Activated CD8-positive, alpha-beta memory T cell treated with anti-CD3 and anti-CD28 coated beads, Interleukin-2, amount 50 U/mL, for 24 hours (primary cell): Measurements from ENCODE around the gene PSMB5.
A peak's percentile ranks its signal among the peaks of the same experiment; 100 is the strongest.
"Not testable (repeated sequence)": the region's sequence is repeated elsewhere in the genome, so short reads cannot be mapped to it uniquely, and the experiment has no call there.

Experiments
- DNase-seq: peaks from one replicate; pipeline ENCODE4 v3.0.0-alpha.2; 2020; ENCODE audit errors: extremely low read depth

Gene PSMB5

DNA sequence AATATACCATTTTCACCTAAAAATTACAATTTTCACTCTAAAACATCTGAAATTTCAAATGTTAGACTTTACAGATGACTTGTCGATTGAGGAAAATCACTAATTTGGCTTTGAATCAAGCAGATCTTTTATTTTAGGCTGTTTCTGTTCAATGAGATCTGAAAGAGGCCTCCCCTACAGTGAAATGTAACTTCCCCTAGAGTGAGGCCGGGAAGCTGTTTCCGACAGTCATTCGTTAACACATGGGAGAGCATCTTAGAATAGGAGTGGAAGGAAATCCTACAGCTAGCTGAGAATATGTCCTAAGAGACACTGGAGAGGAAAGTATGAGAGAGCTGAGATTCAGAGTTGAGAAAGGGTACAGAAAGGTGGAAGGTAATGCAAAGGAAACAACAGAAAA, 19.1 kb downstream of the PSMB5 start:
- DNase-seq, result no peak

DNA sequence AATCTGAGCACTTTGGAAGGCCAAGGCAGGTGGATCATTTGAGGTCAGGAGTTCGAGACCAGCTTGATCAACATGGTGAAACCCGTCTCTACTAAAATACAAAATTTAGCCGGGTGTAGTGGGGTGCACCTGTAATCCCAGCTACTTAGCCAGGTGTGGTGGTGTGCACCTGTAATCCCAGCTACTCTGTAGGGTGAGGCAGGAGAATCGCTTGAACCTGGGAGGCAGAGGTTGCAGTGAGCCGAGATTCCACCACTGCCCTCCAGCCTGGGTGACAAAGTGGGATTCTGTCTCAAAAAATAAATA, 21.0 kb downstream of the PSMB5 start:
- DNase-seq, result not testable (repeated sequence)

DNA sequence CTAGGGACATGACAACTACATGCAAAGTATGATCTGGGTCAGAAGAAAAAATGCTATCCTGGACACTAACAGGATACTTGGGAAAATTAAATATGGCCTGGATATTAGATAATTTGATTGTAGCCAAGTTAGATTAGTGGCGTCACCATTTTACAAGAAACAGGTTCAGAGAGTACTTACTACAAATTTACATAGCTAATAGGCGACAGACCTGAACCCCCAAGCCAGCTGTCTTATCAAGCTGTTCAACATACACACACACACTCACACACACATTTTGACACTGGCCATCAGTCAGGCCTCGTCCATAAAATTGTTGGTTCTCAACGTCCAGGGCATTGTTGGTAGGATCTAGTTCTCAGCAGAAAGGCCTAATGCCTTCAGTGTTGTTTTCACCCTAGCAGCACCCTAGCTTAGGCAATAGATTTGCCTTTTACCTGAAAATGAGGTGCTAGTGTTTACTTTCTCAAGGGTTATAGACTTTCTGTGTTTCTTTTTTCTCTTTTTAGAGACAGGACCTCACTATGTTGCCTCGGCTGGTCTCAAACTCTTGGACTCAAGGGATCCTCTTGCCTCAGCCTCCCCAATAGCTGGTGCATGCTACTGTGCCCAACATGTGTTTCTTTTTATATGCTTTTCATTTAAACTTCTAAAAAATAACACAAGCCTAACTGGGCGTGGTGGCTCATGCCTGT, 21.5 kb downstream of the PSMB5 start:
- no peak for DNase-seq

DNA sequence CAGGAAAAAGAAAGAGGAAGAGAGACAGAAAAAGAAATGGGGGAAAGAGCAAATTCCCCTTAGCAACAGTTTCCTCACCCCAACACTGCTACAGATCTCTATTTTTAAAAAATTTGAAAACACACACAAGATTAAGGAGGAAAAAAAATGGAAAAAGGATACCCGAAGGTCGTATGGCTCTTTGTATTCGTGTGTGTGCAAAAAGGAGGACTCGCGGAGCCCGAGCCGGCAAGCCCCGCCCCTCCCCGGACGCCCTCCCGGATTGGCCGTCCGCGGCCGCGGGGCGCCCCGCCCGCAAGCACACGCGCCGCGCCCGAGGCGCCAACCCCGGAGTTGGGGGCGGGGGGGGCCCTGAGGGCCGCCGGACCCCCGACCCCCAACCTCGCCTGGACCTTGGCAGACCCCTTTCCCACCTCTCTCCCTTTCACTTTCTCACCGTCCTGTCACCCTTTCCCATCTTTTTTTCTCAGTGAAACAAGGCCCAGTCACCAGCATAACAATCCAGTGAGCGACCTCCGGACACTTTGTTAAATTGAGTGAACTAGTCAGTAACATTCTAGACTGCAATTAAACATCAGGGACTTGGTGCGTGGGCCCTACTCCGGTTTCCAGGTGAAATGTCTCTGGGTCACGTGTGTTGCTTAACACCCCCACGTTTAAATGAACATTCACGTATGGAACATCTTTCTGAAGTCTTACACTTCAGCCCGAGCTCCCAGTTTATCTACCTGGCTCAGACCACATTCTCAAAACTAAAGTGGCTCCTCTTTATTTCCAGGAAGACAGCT, 24.6 kb downstream of the PSMB5 start, which contains the start of gene C14orf93:
TSS of gene C14orf93 (minus strand) at position 205 of the 788 bp plus-strand sequence. CDS start 11,120 bp downstream, outside the sequence.
- DNase-seq, result peak; percentile 66

DNA sequence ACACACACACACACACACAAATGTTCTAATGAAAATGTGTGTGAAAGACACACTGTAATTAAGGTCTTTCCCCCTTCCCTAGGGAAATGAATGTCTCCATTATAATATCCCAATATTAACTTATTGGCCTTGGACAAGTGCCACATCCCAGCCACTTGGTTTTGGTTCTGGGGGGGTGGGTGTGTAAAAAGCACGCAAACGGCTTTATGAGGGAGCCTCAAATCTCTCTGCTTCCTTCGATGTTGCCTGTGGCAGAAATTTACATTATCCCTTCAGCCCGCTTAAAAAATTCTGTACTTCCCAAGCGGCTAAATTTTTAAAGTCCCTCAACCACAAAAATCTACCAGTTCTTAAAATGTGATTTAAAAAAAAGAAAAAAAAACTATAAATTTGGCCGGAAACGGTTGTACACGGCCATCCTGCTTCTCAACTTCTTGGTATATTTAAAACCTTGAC, 25.2 kb downstream of the PSMB5 start:
- no peak for DNase-seq

DNA sequence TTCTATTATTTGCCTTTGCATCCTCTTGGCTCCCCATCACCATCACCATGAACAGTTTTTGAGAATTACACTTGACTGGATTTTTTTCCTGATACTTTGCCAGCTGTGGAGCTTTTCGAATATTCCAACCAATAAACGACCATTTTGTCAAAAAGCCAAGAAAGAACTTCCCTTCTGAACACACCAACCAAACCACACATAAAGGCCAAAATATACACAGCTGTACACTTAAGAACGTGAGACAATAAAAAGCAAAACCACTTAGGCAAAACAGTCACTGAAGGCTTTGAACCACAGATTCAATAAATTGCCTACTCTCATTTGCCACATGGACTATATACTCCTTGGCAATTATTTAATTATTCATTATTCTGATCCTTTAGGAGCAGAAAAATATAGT, 25.9 kb downstream of the PSMB5 start:
- no peak for DNase-seq

DNA sequence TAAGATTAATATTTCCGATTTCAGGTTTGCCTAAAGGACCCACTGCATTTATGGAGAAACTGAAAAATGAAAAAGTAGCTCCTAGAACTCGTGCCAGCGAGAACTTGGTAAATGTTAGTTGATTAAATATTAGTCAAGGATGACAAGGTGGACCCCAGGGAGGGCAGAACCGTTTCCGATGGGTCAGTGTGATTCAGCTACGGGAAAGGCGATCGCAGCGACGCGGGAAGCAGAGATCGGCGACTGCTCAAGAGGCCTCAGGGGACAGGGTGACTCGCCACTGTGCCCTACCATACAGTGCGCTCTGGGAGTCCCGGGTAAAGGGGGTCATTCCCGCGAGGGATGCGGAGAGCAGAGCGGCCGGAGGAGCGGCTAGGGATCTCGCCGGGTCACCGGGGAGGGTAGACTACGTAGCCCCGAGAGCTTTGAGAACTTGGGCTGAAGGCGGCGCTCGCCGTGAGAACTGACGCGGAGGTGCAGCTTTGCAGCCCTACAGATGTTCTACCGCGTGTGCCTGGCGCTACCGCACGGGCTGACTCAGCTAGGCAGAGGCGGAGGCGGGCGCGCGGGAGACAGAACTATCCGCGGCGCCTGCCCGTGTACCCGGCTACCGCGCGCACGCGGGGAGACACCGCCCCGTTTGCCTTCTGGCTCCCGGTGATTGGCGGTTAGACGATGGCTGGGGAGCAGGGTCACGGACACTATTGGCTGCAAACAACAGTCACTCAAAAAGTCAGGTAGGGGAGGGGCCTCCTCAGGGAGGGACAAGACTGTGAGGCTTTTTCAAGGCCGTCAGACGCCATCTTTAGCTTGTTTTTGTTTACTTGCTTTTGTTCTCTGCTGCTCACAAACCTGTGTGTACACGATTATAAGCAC, 27.9 kb downstream of the PSMB5 start:
- DNase-seq, result peak; percentile 90

DNA sequence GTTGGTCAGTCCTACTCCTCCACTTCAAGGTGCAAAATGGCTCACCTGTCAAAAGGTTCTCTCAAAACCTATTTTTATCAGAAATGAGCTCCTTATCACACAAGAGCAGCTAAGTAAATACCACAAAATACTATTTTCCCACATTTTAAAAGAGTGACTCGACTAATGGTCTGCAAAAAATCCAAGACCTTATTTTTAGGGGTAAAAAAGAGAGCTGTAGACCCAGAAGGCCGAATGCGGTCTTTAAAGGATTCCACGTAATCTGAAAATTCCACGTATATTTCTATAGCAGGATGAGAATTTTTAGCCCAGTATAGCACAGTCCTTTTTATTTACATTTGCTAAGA, 28.5 kb downstream of the PSMB5 start:
- DNase-seq, result no peak

DNA sequence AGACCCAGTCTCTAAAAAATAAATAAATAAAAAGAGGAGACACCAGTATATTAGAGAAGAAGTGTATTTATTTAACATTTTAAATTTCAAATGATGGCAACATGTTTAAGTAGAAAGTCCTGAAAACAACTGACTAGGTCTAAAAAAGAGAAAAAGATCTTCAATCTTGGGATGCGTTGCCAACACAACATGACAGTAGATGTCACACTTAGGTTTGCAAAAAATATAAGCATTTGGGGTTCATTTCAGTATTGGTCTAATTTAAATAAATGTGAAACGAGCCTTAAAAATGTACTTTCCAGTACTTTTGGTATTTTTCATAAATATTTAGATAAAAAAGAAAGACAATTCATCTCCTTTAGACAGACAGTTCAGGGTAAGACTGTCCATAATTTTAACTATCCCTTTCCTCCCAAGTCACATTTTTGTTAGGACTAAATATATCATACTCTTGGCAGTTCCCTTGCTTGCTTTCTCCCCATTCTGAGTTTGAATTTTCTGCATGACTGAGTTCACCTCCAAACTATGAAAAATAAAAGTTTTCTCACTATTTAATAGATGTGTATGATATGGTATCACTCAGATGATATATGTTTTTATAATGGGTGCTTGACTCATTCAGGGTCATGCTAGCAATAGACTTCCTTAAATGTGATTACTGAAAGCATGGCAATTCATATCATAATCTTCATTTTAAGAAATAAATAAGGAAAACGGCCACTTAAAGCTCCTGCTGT, 29.1 kb downstream of the PSMB5 start:
- no peak for DNase-seq

DNA sequence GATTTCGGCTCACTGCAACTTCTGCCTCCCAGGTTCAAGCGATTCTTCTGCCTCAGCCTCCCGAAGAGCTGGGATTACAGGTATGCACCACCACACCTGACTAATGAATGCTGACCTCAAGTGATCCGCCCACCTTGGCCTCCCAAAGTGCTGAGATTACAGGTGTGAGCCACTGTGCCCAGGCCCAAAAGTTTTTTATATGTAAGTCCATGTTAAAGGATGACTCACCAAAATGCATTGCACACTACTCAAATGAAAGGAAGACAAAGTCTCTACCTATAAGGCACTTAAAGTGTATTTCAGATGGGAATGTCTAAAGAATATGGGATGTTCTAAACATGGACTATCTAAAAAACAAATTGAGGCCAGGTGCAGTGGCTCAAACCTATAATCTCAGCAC, 30.4 kb downstream of the PSMB5 start:
- not testable (repeated sequence) for DNase-seq

DNA sequence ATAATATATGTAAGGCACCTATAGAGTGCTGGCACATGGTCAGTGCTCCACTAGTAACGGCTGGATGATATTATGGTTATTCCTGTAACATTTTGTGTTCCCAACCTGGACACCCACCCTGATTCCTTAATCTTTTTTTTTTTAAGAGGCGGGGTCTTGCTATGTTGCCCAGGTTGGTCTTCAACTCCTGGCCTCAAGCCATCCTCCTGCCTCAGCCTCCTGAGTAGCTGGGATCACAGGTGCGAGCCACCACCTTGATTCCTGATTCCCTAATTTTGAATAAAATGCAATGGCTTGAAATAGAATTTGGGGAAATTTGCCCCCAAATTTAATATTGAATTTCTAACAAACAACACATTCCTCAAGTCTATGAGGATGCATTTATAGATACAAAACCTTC, 32.1 kb downstream of the PSMB5 start:
- no peak for DNase-seq

DNA sequence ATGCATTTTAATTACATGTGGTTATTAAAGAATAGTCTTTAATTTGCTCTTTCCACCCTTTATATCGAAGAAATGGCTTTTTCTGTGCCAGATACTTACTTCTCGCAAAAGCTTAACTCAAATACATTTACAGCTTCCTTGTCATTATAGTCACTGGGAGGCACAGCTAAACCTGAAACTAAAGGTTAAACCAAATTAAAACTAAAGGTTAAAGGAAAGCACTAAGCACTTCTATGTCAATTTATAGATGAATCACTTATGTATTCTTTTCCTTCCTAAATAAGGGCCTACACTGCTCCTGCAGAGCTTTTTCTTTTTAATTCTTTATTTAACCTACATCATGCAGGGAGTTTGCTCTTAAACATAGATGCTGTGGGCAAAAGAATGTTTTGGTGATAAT, 33.8 kb downstream of the PSMB5 start:
- no peak for DNase-seq

DNA sequence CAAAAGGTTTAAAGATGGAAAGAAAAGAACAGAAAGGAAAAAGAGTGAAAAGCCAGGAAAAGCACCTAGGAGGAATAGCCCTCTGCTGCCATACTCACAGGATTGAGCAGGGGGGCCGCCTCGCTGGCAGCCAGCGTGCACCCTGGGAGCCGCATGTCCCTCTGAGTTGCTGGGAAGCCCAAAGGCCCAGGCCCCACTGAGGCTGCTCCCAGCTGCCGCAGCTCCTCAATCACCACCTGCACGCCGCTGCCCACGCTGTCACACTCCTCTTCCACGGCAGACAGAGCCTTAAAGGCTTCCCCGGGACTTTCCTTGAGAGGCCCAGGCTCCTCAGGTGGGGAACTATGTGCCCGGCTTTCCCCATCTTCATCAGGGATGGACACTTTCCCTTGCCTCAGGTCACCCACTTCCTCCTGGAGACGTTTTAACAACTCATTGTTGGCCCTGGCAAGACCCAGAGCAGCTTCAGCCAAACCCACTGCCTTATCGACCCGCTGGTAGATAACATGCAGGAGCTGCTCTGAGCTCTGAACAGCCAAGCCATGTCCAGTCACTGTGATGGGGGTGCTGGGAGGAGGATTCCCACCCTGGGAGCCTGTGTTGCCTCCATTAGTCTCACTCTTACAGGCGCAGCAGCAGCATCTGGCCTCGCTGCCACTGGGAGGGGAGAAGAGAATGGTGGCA, 36.2 kb downstream of the PSMB5 start:
- DNase-seq, result no peak

DNA sequence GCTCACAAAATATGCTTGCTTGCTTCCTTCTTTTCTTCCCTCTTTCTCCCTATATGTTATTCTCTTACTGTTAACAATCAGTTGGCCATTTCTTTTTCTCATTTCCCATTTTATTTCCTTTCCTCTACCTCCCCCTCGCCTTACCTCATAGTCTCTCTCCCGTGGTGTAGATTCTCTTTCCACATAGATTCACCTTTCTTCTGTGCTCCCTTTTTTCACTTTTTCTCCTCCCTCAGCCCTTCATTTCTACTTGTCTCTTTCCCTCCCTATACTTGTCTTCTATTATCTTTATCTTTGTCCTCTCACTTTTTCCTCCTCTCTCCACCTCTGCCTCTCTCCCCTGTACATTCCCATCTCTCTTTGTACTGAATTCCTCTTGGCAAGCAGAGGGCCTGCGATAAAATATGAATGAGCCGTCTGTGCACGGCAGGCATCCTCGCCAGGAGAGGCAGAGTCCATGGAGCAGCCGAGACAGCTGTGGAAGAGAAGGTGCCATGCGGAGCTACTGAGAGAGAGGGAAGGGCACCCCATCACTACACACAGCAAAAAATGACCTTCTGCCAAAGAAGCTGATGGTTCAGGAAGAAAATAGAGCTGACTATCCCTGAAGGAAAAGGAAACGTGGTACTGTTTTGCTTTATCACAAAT, 36.9 kb downstream of the PSMB5 start:
- DNase-seq, result no peak

DNA sequence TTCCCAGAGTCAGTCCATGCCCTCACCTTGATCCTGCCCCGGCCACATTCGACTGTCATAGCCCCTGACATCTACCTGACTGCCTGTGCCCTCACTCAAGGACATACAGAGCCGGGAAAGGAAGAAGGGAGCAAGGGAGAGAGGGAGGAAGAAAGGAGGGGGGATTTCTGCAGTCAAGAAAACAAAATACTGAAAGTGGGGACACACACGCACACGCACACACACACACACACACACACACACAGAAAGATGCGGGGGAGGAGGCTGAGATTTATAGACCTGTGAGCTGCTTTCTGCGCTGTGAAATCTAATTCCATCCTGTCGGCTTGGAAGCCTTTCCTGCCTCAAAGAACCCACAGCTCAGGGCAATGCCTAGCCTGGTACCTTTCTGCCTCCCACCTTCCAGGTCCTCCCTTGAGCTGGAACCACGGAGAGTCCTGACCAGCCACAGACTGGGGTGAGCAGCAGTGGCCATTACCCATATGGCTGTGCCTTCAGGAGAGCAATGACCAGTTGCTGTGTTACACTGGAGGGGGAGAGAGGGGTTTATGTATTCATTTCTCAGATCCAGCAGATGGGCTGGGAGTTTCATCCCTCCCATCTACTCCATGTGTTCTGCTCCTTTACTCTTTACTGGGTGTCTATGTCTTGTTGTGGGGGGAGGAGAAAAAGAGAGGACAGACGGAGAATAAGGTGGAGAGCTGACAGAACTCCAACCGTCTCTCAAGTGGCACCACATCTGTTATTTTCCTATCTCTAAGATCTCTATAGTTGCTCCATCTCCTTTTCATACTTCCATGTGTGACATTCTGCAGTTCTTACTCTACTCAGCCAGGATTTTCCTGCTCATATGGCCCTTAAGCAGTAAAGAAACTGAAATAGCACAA, 37.7 kb downstream of the PSMB5 start:
- no peak for DNase-seq

DNA sequence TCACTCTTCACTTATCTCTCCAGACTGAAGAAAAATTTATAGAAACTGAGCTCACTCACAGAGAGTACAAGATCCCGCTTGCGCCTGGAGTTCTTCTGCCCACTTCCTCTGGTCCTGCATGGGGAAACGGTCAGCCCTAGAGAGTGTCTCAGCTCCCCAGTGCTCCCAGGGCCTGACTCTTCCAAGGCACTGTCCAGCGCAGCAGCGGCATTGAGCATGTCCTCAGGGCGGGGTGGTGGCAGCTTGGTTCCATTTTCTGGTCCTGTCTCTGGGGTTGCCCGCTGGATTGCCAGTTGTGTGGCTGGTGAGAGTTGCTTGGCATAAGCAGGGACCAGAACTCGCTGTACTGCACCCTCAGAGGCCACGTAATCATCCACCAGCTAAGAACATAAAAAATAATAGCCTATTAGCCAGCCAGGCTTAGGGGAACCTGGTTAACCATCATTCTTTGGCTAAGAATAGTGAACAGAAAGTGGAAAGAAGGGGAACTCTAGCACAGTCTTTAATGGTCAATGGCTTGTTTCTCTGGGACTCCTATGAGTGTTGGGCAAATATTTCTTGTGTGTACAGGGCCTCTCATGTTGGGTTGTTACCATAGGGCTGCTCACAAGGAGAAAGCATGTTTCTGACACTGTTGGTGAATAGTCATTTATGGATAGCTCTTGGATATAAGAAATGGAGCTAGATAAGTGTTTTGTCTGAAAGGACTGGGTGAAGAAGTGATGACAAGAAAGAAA, 38.6 kb downstream of the PSMB5 start:
- no peak for DNase-seq

DNA sequence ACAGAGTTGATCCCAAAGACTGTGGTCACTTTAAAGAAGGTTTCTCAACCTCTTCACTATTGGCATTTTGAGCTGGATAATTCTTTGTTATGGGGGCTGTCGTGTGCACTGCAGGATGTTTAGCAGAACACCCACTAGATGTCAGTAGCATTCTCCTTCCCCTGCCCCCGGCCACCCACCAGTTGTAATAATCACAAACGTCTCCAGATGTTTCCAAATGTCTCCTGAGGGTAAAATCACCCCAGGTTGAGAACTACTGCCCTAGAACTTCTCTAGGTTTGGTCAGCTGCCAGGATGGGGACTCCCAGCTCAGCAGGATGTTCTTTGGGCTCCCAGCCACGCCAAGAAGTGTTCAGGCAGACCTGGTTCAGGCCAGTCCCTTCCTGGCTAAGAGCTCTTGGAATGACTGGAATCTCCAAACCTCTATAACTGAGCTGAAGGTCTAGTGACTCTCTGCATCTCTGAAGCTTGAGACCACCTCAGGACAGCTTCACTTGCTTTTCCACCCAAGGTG, 39.9 kb downstream of the PSMB5 start:
- no peak for DNase-seq

DNA sequence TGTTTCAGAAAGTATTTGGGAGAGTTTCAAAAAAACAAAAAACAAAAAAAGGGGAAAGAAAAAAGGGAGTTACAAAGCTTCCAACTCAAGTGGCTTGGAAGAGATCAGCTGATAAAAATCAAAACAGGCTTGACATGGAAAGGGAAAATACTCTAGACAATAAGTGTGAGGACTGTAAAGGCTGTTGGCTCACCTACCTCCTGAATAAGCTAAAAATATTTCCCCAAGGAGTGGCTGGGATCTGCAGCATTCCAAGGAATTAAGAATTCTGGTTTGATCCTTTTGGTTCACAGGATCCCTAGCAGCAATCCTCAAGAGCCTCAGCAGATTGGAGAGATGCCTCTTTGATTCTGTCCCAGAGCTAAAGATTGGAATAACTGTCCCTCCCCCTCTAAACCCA, 41.2 kb downstream of the PSMB5 start:
- DNase-seq, result no peak

DNA sequence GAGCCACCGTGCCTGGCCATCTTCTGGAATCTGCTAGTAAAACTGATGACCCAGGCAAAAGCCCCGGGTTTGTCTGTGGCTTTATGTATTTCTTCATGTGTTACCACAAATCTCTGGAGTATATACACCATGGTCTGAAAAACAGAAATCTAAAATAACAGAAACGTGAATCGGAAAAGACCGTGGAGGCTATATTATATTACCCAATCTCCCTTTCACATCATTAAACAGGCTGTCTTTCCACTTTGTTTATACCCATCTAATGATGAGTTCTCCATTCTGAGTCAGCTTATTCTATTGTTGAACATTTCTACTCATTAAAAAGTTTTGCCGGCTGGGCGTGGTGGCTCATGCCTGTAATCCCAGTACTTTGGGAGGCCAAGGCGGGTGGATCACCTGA, 42.8 kb downstream of the PSMB5 start:
- no peak for DNase-seq
